Caki2 (cell line): ENCODE results near the gene GALNT14. TPM values are rescaled to one million over a fixed set of nuclear protein-coding genes. Genes with fewer than 3 reads are reported as not detected.

Experiments
- DNase-seq: peaks from one replicate; pipeline ENCODE4 v3.0.0-alpha.2; 2015; ENCODE audit warnings: low read depth
- in situ Hi-C: cut with HindIII; loops from 2 replicates; pipeline ENCODE4 v1.10.0; 2016; ENCODE audit warnings: low sequenced_read_pairs, low pct_unique_long_range_greater_than_20kb, mixed read lengths
- total RNA-seq: library from RNA; depleted of rRNA; stranded (reverse); fragments of >200 nt; shearing (Covaris generic); gene quantifications from 2 replicates; pipeline ENCODE4 v1.2.3, GENCODE V29; 2014; ENCODE audit warnings: low replicate concordance

The GALNT14 gene
- total RNA-seq, 1 experiment from 2014 or later, result 251 TPM

GRCh38 chr2:31137211-31138036 lies 816 bp downstream of the GALNT14 start:
- peak; percentile 55 for DNase-seq
- in situ Hi-C loops, result no loop called here

GRCh38 chr2:31136732-31137131 lies 1.5 kb downstream of the GALNT14 start:
- DNase-seq, result peak; percentile 34
- in situ Hi-C loops, result no loop called here

GRCh38 chr2:31136000-31136399 lies 2.2 kb downstream of the GALNT14 start:
- DNase-seq, result no peak
- in situ Hi-C loops, result no loop called here

GRCh38 chr2:31134480-31134879 lies 3.8 kb downstream of the GALNT14 start:
- in situ Hi-C loops, result no loop called here

GRCh38 chr2:31132786-31133185 lies 5.5 kb downstream of the GALNT14 start:
- in situ Hi-C loops, result no loop called here
- DNase-seq, result no peak

More at GRCh38 chr2:31134480-31134879, 3.8 kb downstream of the GALNT14 start:
- no peak for DNase-seq

- DNase-seq, result no peak
- in situ Hi-C loops, result no loop called here
Measured at GRCh38 chr2:31131871-31132270, 6.4 kb downstream of the GALNT14 start.

GRCh38 chr2:31129375-31130171 lies 8.7 kb downstream of the GALNT14 start:
- in situ Hi-C loops, result no loop called here
- DNase-seq, result no peak

GRCh38 chr2:31127931-31128330 lies 10.3 kb downstream of the GALNT14 start:
- DNase-seq, result no peak
- in situ Hi-C loops, result no loop called here

GRCh38 chr2:31125918-31126695 lies 12.1 kb downstream of the GALNT14 start:
- in situ Hi-C loops, result no loop called here

GRCh38 chr2:31124904-31125303 lies 13.3 kb downstream of the GALNT14 start:
- in situ Hi-C loops, result no loop called here
- no peak for DNase-seq

More at GRCh38 chr2:31125918-31126695, 12.1 kb downstream of the GALNT14 start:
- DNase-seq, result peak; percentile 86

GRCh38 chr2:31122133-31122532 lies 16.1 kb downstream of the GALNT14 start:
- no peak for DNase-seq
- in situ Hi-C loops, result no loop called here

GRCh38 chr2:31113765-31114164 lies 24.5 kb downstream of the GALNT14 start:
- in situ Hi-C loops, result no loop called here
- DNase-seq, result no peak

- in situ Hi-C loops, result no loop called here
Measured at GRCh38 chr2:31112544-31112943, 25.7 kb downstream of the GALNT14 start.

GRCh38 chr2:31110998-31111397 lies 27.2 kb downstream of the GALNT14 start:
- in situ Hi-C loops, result no loop called here
- DNase-seq, result no peak

More at GRCh38 chr2:31112544-31112943, 25.7 kb downstream of the GALNT14 start:
- DNase-seq, result no peak

GRCh38 chr2:31110431-31110830 lies 27.8 kb downstream of the GALNT14 start:
- no peak for DNase-seq
- in situ Hi-C loops, result no loop called here

- in situ Hi-C loops, result no loop called here
Measured at GRCh38 chr2:31109633-31110192, 28.5 kb downstream of the GALNT14 start.

GRCh38 chr2:31108561-31109286 lies 29.5 kb downstream of the GALNT14 start:
- DNase-seq, result no peak
- in situ Hi-C loops, result no loop called here

More at GRCh38 chr2:31109633-31110192, 28.5 kb downstream of the GALNT14 start:
- DNase-seq, result no peak
